Stomach (tissue), 9 donors: ENCODE measurements around the gene TTC39C. TPM values are rescaled to one million over a fixed set of nuclear protein-coding genes. Genes with fewer than 3 reads are reported as not detected.

Experiments
- DNase-seq, 2 donors: peaks; one replicate each; pipeline versions ENCODE4 v3.0.0 to v3.0.0-alpha.2; 2013 to 2019
- H3K27ac ChIP-seq, 5 donors: fragments of 200-600 bp in 4 of 5; sonication (generic) in 4 of 5; one replicate each; pipeline ENCODE4 v1.5.1; 2013 to 2019; ENCODE audit warnings: mild to moderate bottlenecking in 1 of 5, moderate library complexity in 1 of 5
- H3K27me3 ChIP-seq, 3 donors: fragments of 200-600 bp; sonication (generic); one replicate each; pipeline ENCODE4 v1.5.1; 2017 to 2019; ENCODE audit warnings: mixed run types in 1 of 3
- H3K36me3 ChIP-seq, 4 donors: fragments of 200-600 bp; sonication (generic); 1 replicate in 3 of 4; 2 replicates in 1 of 4; pipeline ENCODE4 v1.5.1; 2016 to 2019
- H3K4me1 ChIP-seq, 4 donors: fragments of 200-600 bp; sonication (generic); one replicate each; pipeline ENCODE4 v1.5.1; 2016 to 2019
- H3K4me3 ChIP-seq, 4 donors: fragments of 200-600 bp; sonication (generic) in 3 of 4; one replicate each; pipeline ENCODE4 v1.5.1; 2016 to 2019; ENCODE audit warnings: mild to moderate bottlenecking in 1 of 4
- H3K9me3 ChIP-seq, 4 donors: fragments of 200-600 bp; sonication (generic); one replicate each; pipeline ENCODE4 v1.5.1; 2016 to 2019
- EP300 ChIP-seq: sonication (generic); formaldehyde crosslinking; IDR thresholded peaks from one replicate; pipeline ENCODE4 v1.6.1; 2017; ENCODE audit warnings: antibody characterized with exemption
- POLR2A ChIP-seq, 4 donors: fragments of 450-650 bp; IDR thresholded peaks; one replicate each; pipeline ENCODE4 v1.6.1; 2016; ENCODE audit warnings: antibody characterized with exemption in 4 of 4, control low read depth in 2 of 4, mild to moderate bottlenecking in 1 of 4, moderate library complexity in 1 of 4
- POLR2AphosphoS5 ChIP-seq, 3 donors: sonication (generic); formaldehyde crosslinking; IDR thresholded peaks; one replicate each; pipeline ENCODE4 v1.6.1; 2016; ENCODE audit warnings: antibody characterized with exemption in 3 of 3
- WGBS, 5 donors: extraction: QIAGEN DNeasy Blood & Tissue Kit in 3 of 5; methylation state at CpG; one replicate each; pipeline versions ENCODE4 v1.1.5 to v1.1.7; 2013 to 2018; 5-methylcytosine and 5-hydroxymethylcytosine counted together
- intact Hi-C: fragments of 100-400 bp; cut with DNase I; formaldehyde crosslinking; loops from one replicate; pipeline ENCODE4 v1.15.1; 2023; ENCODE audit warnings: low total_unique reads
- polyA plus RNA-seq, 3 donors: library from polyadenylated mRNA; stranded (reverse); fragments of 200-250 nt; gene quantifications; one replicate each; pipeline ENCODE4 v1.2.3, GENCODE V29; 2013
- total RNA-seq, 5 donors: library from RNA; depleted of rRNA; stranded (reverse); fragments of >200 nt; gene quantifications; one replicate each; pipeline versions ENCODE4 v1.1.0 to v1.2.3, GENCODE V29; 2014 to 2016
- TF ChIP-seq, protein P1 (sequence below), 7 experiments: fragments of 450-650 bp in 4 of 7; fragments of 200-600 bp in 3 of 7; sonication (generic) in 3 of 7; IDR thresholded peaks; one replicate each; pipeline ENCODE4 v1.5.1; 2016 to 2019; ENCODE audit warnings: antibody characterized with exemption in 7 of 7, control low read depth in 2 of 7, mild to moderate bottlenecking in 1 of 7
- donor health status: healthy with polysubstance abuse.
- donor health status: Bipolar disorder and iron deficiency.
- donor health status: healthy.

TTC39C gene
- total and polyA plus RNA-seq, 8 donors = 1.8 to 42.0 (median 21.3) TPM

DNA sequence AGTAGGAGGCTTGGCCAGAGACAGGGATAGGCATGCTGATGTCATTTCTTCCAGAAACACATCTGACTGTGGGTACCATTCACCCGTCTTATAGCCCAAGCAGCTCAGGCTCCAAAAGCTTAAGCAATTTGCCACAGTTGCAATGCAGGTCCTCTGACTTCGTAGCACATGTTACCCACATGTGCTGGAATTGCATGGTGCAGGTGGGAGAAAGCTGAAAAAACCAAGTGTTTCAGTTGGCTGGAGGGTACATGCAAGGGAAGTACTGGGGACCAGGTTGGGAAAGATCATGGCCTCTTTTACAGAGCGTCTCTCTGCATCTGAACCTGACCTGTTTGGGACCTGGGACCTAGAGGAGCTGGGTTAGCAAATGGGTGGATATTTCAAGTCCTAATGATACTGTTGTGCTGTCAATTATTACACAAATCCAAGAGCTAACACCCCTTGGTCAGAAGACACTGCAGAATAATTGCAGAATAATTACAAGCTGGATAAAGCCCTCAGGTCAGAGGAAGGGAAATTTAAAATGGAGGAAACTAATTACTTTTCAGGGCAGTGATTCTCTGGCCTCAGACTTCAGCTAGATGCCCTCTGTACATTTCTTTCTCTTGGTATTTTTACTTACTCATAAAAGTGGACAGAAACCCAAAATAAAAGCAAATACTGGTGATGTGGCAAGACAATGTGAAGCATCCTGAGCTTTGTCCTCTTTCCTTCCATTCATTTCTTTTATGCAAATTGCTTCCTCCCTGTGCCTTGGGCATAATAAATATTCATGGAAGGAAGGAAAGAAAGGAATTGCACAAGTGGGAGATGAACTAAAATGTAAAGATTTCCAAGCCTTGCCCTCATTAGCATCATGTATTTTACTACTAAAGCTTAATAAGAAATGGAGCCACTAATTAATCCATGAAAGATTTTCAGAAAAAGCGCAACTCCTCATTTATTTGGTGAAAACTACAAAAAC, 45.6 kb upstream of the TTC39C start:
- TF ChIP-seq POLR2A (IDR thresholded peaks at IDR 0.05) (no peak), EP300 (no peak), POLR2AphosphoS5 (IDR thresholded peaks at IDR 0.05) (no peak)
- TF ChIP-seq, protein P1, sequence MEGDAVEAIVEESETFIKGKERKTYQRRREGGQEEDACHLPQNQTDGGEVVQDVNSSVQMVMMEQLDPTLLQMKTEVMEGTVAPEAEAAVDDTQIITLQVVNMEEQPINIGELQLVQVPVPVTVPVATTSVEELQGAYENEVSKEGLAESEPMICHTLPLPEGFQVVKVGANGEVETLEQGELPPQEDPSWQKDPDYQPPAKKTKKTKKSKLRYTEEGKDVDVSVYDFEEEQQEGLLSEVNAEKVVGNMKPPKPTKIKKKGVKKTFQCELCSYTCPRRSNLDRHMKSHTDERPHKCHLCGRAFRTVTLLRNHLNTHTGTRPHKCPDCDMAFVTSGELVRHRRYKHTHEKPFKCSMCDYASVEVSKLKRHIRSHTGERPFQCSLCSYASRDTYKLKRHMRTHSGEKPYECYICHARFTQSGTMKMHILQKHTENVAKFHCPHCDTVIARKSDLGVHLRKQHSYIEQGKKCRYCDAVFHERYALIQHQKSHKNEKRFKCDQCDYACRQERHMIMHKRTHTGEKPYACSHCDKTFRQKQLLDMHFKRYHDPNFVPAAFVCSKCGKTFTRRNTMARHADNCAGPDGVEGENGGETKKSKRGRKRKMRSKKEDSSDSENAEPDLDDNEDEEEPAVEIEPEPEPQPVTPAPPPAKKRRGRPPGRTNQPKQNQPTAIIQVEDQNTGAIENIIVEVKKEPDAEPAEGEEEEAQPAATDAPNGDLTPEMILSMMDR (IDR thresholded peaks at IDR 0.05) = no peak
- 93 to 100% (median 99%) methylated on average over 4 of the region's 4 CpGs for WGBS, 5 donors
- intact Hi-C loops = no loop called here
- Histone ChIP-seq H3K27me3 (no peaks in the 10 kb centered on the region), H3K4me1 (peaks cover 26 to 38% (median 29%) of the 10 kb centered on the region in 4 donors), H3K36me3 (no peaks in the 10 kb centered on the region), H3K27ac (no peak overlapping the region), H3K9me3 (no peaks in the 10 kb centered on the region), H3K4me3 (no peak overlapping the region)
- DNase-seq = no peak

DNA sequence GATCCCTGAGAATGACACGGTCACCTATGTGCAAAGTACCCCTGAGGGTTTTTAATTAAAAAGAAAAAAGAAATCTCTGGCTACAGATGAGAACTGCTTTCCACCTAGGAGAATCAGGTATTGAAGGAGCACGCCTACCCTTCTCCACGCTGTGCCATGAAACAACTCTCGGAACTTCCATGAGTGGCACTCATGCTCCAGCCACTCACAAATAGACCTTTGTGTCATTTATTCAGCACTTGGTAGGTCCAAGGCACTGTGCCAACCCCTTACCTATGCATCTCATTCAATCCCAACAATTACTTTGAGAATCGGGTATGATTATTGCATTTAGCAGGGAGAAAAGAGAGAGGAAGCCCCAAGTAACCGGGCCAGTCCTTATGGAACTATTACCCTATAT, 44.9 kb upstream of the TTC39C start:
- intact Hi-C loops = no loop called here
- H3K4me3 ChIP-seq = no peak overlapping the region
- no peak for DNase-seq
- H3K4me1 ChIP-seq = peaks cover 23 to 33% (median 26%) of the 10 kb centered on the region in 4 donors
- TF ChIP-seq, protein P1 (IDR thresholded peaks at IDR 0.05) = no peak
- TF ChIP-seq EP300 (no peak), POLR2AphosphoS5 (IDR thresholded peaks at IDR 0.05) (no peak), POLR2A (IDR thresholded peaks at IDR 0.05) (no peak)
- no peaks in the 10 kb centered on the region for H3K36me3 ChIP-seq
- no peaks in the 10 kb centered on the region for H3K9me3 ChIP-seq
- H3K27ac ChIP-seq = no peak overlapping the region
- no peaks in the 10 kb centered on the region for H3K27me3 ChIP-seq
- WGBS, 5 donors = 95 to 100% (median 97%) methylated on average over 6 of the region's 6 CpGs

DNA sequence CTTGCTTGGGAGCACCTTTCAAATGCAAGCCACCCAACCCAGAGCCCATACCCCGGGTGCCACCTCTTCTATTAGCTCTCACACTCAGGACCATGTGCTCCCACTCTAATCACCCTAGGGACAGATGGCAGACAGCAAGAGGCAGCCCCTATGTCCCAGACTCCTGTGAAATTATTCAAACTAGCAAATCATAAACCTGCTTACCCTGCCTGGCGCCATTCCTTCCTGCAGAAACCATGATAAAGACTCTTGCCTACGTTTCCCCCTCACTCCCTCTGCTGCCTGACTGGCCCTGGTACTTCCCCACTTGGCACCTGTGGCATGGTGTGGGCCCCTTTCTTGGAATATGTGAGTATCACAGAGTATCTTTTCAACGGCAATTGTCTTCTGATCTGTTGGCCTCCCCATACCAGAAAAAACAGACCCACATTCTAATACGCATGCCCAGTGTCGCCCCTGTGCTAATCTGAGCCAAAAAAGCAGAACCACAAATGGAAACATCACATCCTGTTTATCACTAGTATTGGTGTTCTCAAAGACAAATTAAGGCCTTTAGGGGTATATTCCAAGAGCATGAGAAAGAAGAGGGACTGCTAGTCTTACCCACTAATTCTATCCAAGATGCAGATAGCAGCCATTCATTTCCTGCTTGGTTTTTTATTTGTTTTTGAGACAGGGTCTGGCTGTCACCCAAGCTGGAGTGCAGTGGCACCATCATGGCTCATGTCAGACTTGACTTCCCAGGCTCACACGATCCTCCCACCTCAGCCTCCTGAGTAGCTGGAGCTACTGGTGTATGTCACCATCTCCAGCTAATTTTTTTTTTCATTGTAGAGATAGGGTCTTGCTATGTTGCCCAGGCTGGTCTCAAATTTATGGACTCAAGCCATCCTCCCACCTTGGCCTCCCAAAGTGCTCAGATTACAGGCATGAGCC, 44.1 kb upstream of the TTC39C start:
- no peak for TF ChIP-seq POLR2A (IDR thresholded peaks at IDR 0.05)
- TF ChIP-seq EP300 = no peak
- no peak for TF ChIP-seq POLR2AphosphoS5 (IDR thresholded peaks at IDR 0.05)
- TF ChIP-seq, protein P1 (IDR thresholded peaks at IDR 0.05) = no peak
- Histone ChIP-seq H3K27me3 (no peaks in the 10 kb centered on the region), H3K36me3 (no peaks in the 10 kb centered on the region), H3K27ac (peak overlapping the region in 2 of 5 donors; percentile 42 to 61), H3K9me3 (no peaks in the 10 kb centered on the region), H3K4me3 (no peak overlapping the region), H3K4me1 (peaks cover 18 to 26% (median 20%) of the 10 kb centered on the region in 4 donors)
- intact Hi-C loops = no loop called here
- 68 to 76% (median 71%) methylated on average over 7 of the region's 7 CpGs for WGBS, 5 donors
- peak in 1 of 2 donors; percentile 37 for DNase-seq

DNA sequence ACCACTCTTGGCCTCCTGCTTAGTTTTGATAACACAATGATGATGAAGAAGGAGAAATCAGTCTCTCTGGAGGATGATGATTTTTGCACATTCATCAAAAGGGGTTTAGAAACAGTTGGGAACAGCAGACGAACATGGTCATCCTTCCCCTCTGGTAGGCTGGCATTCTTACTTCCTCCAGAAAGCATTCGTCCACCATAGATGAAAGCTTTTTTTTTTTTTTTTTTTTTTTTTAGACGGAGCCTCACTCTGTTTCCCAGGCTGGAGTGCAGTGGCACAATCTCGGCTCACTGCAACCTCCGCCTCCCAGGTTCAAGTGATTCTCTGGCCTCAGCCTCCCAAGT, 43.5 kb upstream of the TTC39C start:
- WGBS, 5 donors = 86 to 96% (median 91%) methylated on average over 5 of the region's 5 CpGs
- no peak for DNase-seq

More for the DNA sequence above, 43.5 kb upstream of the TTC39C start:
- Histone ChIP-seq H3K27ac (peak overlapping the region in 2 of 5 donors; percentile 42 to 61), H3K27me3 (no peaks in the 10 kb centered on the region), H3K36me3 (no peaks in the 10 kb centered on the region), H3K9me3 (no peaks in the 10 kb centered on the region), H3K4me1 (peaks cover 12 to 19% (median 14%) of the 10 kb centered on the region in 4 donors), H3K4me3 (no peak overlapping the region)
- TF ChIP-seq POLR2A (IDR thresholded peaks at IDR 0.05) = no peak
- no peak for TF ChIP-seq EP300
- TF ChIP-seq, protein P1 (IDR thresholded peaks at IDR 0.05) = no peak
- intact Hi-C loops = no loop called here
